GM18511 (cell line): ENCODE measurements around the gene KANSL1L.
A peak's percentile ranks its signal among the peaks of the same experiment; 100 is the strongest.
"Not testable (repeated sequence)": the region's sequence is repeated elsewhere in the genome, so short reads cannot be mapped to it uniquely, and the experiment has no call there.

Experiments used
- ATAC-seq: cut with Tn5 transposase; IDR thresholded peaks from one replicate; pipeline ENCODE4 v1.9.1; 2021; ENCODE audit warnings: mild to moderate bottlenecking, moderate library complexity; ENCODE audit not compliant: unreplicated experiment

KANSL1L gene

DNA sequence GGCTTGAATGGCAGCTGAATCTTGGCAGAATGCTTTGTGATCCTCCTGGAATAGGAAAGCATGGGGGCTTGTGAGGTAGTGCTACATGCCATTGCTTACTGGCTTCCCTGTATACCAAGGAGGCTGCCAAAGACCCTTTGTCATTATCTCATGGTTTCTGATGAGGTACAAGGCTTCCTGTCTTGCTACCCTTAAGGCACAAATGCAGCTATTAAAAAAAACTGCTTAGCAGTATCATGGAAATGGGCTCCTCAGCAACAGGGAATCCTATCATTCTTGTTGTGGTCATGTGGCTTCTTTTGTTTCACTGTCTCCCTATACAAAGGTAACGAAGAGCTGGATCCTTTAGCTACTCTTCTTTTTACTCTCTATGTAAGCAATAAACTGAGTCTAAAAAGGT, 6.6 kb upstream of the KANSL1L start:
- ATAC-seq, result no peak

DNA sequence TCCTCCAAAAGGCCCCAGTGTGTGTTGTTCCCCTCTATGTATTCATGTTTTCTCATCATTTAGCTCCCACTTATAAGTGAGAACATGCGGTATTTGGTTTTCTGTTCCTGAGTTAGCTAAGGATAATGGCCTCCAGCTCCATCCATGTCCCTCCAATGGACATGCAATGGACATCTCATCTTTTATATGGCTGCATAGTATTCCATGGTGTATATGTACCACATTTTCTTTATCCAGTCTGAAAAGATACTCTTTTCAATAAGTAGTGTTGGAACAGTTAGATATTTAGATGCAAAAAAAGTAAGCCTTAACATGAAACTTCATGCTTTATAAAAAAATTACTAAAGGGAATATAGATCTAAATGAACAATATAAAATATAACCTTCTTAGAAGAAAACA, 5.9 kb upstream of the KANSL1L start:
- ATAC-seq, result not testable (repeated sequence)

DNA sequence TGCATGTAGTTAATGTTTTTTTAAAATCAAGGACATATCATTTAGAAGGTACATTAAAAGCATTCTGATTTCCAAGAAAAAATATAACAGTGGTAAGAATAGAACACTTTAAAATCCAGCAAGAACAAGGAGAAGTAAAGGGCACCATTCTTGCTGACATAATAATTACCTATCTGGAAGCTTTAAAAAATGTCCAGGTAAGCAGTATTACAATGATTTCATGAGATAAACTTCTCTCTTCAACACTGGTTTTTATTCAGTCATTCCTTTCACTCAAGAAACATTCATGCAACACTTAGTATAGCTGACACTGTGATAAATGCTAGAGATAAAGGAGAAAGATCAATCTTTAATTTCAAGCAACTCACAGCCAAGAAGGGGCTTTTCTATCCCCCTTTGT, 2.9 kb upstream of the KANSL1L start:
- ATAC-seq, result no peak

DNA sequence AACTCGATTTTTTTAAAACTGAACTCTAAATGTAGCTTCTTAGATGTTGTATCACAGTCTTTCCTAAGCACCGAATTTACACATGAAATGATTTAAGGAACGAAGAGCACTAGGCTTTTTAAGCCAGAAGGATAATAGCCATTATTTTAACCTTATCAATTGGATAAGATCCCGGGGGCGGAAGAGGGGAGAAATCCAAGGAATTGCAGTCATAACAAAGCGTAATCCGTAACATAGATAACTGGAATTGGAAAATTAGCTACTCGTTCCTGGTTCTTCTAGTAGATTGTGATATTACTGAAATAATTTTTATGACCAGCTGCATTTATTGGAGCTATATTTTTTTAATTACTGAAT, 988 bp upstream of the KANSL1L start:
- ATAC-seq, result no peak

DNA sequence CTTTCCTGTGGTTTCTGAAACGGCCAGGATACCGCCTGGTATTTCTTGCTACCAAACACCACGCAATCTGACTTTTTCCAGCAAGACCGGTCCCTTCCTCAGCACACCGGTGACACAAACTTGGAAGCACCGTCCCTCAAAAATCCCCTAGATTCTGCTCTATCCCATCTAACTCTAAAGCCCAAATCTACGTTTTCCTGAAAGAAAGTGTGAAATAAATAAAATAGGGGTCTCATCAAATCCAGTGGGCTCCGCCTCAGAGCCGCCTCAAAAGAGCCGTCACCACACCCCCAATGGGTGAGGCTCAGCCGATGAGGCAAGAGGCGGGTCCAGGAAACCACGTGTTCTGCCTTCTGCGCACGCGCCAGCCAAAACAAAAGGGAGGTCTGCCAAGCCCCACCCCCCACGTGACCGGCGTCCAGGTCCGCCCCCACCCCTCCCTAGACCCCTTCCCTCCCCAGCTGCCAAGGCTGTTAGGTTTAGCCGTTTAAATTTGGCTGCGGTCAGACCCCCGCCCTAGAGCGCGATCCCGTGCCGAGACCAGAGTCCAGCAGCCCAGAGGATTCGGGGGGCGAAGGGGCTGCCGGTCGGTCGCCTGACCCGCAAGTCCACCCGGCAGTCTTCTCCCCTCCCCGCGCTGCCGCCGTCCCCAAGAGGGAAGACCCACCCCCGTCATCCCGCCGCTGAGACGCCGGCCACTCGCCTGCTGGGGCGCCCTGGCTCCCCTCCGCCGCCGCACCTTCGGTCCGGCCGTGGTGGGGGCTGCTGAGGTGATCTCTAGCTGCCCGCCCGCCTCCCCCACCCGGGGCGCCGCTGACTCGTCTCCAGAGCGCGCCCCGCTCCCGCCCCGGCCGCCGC, 534 bp downstream of the KANSL1L start:
- ATAC-seq, result peak; percentile 72

DNA sequence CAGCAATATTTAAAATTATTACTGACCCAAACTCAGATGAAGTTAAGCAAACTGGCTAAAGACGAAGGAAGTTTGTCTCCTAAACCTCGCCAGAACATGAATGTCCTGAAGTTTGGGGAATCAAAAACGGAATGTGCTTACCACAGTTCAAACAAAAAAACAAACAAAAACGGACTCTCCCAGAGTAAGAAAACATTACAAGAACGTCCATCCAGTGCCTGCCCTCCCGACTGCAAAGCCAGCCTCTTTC, 1.1 kb downstream of the KANSL1L start:
- no peak for ATAC-seq

DNA sequence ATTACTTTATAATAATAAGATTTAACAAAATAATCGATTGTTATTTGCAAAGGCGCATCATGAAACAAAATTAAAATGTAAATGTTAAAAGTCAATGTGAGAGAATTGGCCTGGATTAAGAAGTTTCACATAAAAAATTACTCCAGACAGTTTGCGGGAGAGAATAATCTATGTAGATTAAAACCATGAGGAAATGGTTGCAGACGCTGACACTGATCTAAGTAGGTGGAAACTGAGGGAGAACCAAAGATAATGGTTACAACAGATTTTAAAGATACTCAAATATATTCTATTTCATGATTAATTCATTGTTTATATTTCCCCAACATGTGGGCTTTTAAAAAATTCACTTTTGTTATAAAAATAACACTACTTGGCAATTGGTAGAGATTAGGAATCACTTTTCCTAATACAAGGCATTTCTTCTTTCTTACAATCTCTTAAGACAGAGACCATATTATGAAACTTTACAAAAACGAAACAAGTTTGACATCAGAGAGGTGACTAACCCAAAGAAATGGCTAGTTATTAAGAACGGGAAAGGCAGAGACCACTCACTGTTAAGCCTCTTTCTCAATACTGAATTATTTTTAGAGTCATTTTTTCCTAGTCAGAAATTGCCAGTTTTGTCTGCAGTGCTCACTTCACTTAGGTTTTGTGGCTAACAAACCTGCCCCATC, 1.6 kb downstream of the KANSL1L start:
- ATAC-seq, result peak; percentile 29

DNA sequence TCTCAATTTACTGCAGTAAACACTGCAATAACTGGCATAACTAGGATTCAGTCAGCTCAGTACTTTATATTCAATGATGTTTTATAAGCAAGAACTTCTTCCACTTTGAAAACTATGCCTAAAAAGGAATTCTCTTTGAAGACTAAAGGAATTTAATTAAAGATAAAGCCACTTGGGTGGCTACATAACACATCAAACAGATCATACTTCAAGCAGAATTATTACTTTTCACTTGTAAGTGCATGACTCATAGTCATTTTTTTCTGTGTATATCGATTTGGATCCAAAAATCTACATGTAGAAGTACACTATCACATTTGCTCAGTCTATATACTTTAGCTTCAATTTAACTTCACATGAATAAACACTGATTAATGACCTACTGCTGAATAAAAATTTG, 4.0 kb downstream of the KANSL1L start:
- ATAC-seq, result no peak

DNA sequence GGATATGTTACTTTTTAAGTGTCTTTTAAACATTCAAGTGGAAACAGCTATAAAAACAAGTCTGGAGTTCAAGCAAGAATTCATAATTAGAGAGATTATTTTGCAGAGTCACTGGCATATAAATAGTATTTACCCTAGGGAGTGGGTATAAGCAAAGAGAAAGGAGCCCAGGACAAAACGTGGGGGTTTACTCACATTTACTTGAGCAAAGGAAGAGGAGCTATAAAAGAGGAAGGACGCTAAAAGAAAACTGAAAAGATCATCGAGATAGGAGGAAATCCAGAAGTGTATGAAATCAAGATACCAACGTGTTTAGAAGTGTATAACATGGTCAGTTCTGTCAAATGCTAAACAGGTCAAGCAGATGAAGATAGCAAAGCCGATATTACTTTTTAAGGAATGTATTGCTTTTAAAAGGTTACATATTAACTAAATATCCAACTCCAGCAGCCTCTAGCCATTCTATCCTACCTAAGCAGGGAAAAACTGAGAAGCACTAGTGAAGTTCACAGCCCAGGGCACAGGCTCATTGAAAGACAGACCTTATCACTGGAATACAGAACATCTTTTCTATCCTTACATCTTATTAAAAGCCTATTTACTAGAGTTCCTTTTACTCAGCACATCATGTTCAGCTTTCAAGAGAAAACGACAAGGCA, 8.6 kb downstream of the KANSL1L start:
- ATAC-seq, result no peak

DNA sequence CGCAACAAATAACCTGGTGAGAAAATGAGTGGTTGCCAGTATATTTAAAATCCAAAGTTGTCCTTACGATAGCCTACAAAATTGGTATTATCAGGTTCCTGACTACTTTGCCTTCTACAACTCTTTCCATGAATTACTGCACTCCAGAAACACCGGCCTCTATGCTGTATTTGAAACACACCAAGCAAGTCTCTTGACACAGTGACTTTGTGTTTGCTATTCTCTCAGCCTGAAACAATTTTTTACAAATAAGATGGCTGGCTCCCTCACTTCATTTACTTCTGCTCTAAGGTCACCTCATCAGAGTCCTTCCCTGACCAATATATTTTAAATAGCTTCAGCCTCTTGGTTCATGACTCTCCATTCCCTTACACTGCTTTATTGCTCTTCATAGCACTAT, 12.2 kb downstream of the KANSL1L start:
- no peak for ATAC-seq

DNA sequence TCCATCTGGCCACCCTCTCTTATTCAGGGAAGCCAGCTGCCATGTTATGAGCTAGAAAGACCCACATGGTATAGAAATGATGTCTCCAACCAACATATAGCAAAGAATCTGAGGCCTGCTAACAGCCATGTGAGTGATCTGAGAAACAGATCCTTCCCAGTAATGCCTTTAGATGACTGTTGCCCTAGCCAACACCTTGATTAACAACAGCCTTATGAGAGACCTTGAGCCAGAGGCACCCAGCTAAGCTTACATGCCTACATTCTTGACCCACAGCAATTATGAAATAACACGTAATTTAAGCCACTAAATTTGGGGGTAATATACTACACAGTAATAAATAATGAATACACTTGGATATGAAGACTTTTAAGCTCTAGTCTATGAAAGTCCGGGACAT, 13.0 kb downstream of the KANSL1L start:
- ATAC-seq, result no peak

DNA sequence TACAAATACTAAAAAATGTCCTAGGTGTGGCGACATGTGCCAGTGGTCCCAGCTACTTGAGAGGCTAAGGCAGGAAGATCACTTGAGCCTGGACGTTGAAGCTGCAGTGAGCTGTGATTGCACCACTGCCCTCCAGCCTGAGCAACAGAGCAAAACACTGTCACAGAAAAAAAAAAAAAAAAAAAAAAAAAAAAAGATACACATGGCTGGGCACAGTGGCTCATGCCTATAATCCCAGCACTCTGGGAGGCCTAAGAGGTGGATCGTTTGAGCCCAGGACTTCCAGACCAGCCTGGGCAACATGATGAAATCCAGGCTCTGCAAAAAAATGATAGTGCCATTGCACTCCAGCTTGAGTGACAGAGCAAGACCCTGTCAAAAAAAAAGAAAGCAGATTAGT, 13.7 kb downstream of the KANSL1L start:
- no peak for ATAC-seq

DNA sequence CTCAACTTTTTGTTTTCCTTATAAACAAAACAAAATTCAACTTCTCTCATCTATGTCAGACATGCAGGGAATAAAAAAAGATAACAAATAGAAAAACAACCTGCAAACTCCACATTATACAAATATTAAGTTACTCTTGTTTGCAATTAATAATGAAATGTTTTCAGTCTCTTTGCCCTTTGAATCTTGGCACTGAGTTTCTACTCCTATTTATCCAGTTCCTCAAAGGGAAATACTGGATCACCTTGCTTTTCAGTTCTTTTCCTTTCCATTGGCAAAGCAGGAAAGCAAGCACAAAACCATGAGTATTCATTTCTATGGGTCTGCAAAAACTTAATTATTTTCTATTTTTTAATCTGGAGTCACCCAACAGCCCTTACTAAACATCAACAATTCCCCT, 23.6 kb downstream of the KANSL1L start:
- ATAC-seq, result no peak

DNA sequence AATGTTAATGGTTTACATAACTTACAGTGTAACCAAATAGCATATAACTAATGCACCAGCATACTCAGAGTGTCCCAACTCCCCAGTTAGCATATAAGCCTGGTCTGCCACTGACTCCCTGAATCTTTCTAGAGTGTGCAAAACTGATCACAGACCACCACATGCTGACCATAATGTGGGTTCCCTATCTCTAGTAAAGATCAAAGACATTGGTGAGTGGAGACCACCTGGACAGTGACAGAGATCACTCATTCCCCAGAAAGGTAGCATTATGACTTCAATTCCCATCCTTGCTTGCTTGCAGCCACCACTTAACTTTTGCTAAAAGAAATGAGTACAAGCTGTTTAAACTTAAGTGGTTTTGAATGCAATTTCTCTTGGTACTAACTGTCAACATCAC, 39.0 kb downstream of the KANSL1L start:
- no peak for ATAC-seq

DNA sequence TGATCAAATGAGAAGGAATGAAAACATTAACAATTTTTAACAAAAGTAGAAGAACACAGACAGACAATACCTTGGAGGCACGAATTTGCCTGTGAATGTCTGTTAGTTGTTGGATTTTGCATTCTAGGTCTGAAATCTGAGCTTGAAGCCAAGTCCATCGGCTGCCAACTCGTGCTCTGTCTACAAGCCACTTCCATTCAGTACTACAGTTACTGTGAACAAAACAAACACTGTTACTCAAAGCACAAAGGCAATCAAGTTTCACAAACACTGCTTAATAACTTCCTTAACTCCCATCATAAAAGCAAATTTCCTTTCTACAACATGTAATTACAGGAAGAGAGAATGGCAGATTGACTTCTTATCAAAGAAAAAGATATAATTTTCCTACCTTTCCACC, 42.2 kb downstream of the KANSL1L start:
- no peak for ATAC-seq

DNA sequence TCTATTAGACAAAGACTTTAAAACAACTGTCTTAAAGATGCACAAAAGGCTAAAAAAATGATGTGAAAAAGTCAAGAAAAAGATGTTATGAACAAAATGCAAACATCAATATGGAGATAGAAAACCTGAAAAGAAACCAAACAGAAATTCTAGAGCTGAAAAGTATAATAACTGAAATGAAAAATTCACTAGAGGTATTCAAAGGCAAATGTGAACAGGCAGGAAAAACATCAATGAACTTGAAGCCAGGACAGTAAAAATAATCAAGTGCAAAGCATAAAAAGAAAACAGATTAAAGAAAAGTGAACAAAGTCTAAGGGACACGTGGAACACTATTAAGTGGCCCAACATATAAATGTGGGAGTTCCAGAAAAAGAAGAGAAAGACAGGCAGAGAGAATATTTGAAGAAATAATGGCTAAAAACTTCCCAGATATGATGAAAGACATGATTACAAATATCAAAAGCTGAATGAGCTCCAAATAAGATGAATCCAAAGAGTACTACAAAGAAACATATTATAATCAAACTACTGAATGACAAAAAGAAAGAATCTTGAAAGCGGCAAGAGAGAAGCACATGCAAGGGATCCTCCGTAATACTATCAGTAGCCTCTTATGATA, 57.5 kb downstream of the KANSL1L start:
- ATAC-seq, result no peak

DNA sequence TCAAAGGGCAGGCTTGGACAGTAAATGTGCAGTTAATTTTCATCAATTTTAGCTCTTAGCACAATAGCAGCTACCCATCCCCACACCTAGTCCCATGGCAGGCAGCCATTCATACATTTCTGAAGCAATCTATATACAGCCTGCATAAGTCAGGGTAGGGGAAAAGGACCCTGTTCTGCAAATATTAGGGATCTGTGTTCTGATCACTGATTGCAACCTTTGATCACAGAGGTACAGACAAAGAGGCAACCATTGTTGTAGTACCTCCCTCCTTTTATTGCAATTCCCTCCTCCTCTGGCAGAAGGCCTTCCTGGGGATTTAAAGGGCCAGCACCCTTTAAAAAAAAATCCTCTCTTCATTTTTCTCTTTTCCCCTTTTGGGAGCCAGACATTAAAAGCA, 58.3 kb downstream of the KANSL1L start:
- no peak for ATAC-seq

DNA sequence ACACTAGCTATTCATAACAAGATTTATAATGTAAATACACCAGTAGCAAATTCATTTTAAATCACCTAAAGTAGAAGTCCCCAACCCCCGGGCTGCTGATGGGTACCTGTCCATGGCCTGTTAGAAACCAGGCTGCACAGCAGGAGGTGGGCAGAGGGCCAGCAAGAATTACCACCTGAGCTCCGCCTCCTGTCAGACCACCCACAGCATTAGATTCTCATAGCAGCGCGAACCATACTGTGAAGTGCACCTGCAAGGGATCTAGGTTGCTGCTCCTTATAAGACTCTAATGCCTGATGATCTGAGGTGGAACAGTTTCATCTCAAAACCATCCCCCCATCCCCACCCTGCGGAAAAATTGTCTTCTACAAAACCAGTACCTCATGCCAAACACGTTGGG, 71.3 kb downstream of the KANSL1L start:
- ATAC-seq, result no peak

DNA sequence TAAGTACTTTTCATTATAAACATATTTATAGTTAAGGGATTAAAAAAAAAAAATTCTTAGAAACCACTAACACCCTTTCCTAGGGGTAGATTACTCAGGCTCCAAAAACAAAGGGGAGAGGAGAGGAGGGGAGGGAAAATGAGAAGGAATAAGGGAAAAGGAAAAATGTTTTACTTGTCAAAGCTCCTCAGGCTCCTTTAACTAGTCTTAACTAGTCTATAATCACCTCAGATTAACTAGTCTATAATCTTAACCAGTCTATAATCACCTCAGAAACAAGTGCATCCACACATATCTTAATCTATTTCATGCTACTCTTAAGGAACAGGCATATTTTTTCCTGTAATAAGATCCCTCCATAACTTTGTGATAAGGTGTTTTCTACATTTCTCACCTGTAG, 76.4 kb downstream of the KANSL1L start:
- ATAC-seq, result no peak

DNA sequence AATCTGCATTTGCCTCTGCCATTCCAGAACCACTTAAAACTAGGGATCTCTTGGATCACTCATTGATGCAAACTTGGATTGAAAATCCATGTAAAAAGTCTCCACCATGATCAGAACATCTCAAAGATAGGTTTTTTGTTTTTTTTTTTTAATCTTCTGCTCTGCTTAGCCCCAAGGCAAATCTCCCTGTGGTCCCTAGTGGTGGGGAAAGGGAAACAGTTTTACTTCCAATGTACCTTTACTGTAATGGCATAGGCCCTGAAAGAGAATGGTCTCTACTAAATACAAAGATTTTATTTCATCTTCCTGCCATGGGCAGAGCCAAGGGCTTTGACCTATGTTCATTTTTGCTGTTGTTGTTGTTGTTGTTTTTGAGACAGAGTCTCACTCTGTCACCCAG, 78.4 kb downstream of the KANSL1L start:
- no peak for ATAC-seq

DNA sequence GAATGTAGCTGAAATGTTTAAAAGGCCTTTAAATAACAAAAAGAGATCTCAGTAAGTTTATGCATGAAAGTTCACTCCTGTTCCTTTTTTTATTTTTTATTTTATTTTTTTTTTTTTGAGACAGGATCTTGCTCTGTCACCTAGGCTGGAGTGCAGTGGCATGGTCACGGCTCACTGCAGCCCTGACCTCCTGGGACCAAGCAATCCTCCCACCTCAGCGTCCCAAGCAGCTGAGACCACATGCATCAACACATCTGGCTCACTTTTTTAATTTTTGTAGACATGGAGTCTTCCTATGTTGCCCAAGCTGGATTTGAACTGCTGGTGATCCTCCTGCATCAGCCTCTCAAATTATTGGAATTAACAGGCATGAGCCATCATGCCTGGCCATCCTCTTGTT, 84.3 kb downstream of the KANSL1L start:
- peak; percentile 79 for ATAC-seq

DNA sequence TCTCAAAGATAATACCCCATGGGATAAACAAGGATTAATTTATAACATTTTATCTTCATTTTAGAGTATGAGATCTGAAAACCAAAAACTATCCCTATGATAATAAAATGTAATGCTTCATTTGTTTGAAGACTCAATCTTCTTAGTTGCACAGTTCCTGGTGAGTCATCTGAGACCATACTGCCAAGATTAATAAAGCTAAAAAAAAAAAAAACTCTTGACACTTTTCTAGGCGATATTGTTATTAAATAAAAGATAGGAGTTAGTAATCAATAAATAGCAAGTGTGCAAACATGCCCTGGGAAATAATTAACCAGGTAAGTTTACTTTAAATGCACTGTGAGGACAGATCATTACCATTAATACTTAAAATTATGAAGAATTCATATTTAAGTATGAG, 84.9 kb downstream of the KANSL1L start:
- ATAC-seq, result no peak
